H1 (cell line): ENCODE measurements around the gene TOMM7. TPM values are rescaled to one million over a fixed set of nuclear protein-coding genes. Genes with fewer than 3 reads are reported as not detected.

Experiments used
- CTCF ChIA-PET: fragments of 300-600 bp; sonication (Branson Sonifier 250); formaldehyde crosslinking; loops from one replicate; lab custom pipeline; 2021; ENCODE audit not compliant: partially characterized antibody; lab: Charles Lee
- POLR2A ChIA-PET: fragments of 300-600 bp; sonication (Branson Sonifier 250); formaldehyde crosslinking; loops from one replicate; lab custom pipeline; 2021; ENCODE audit warnings: inconsistent platforms; ENCODE audit not compliant: partially characterized antibody; lab: Charles Lee
- DNase-seq, 2 experiments: peaks; one replicate each; pipeline versions ENCODE4 v3.0.0 to v3.0.0-alpha.2; 2010 to 2022; ENCODE audit warnings: low spot score in 2 of 2, low read depth in 1 of 2, mixed read lengths in 1 of 2
- FAIRE-seq: peaks from 2 replicates; lab custom pipeline; 2011; peaks lifted over from hg19 to GRCh38; lab: Jason Lieb, UNC
- H2AFZ ChIP-seq: 2 replicates; pipeline ENCODE4 v1.8.1; 2012; ENCODE audit warnings: low read length, inconsistent platforms
- H2AK5ac ChIP-seq: 2 replicates; pipeline ENCODE4 v1.6.1; 2013; ENCODE audit warnings: low read depth, low read length
- H2BK120ac ChIP-seq: replicated peaks from 2 replicates; pipeline ENCODE3; 2013; ENCODE audit warnings: low read depth, low read length, inconsistent platforms
- H2BK12ac ChIP-seq: 2 replicates; pipeline ENCODE4 v1.6.1; 2013; ENCODE audit warnings: low read depth, low read length
- H2BK15ac ChIP-seq: 2 replicates; pipeline ENCODE4 v1.6.1; 2013; ENCODE audit warnings: low read length
- H2BK20ac ChIP-seq: 2 replicates; pipeline ENCODE4 v1.6.1; 2013; ENCODE audit warnings: low read length
- H2BK5ac ChIP-seq: 2 replicates; pipeline ENCODE4 v1.6.1; 2013; ENCODE audit warnings: low read depth, low read length
- H3K14ac ChIP-seq: 2 replicates; pipeline ENCODE4 v1.6.1; 2013; ENCODE audit warnings: inconsistent platforms; ENCODE audit not compliant: insufficient read length
- H3K18ac ChIP-seq: 2 replicates; pipeline ENCODE4 v1.6.1; 2013; ENCODE audit warnings: low read length; ENCODE audit errors: extremely low read depth
- H3K23ac ChIP-seq: 2 replicates; pipeline ENCODE4 v1.6.1; 2013; ENCODE audit warnings: inconsistent platforms; ENCODE audit not compliant: insufficient read length
- H3K23me2 ChIP-seq: 2 replicates; pipeline ENCODE4 v1.6.1; 2013; ENCODE audit warnings: low read depth, low read length
- H3K27ac ChIP-seq: 2 replicates; pipeline ENCODE4 v1.6.1; 2011; ENCODE audit warnings: low read depth, low read length, inconsistent platforms
- H3K27me3 ChIP-seq, 4 experiments: replicated peaks in 1 of 4; 1 replicate in 1 of 4; 2 replicates in 3 of 4; pipeline versions ENCODE4 v1.6.1 to v1.8.1; 2011 to 2013; ENCODE audit warnings: low read length in 3 of 4, mild to moderate bottlenecking in 3 of 4, inconsistent platforms in 2 of 4, mixed read lengths in 2 of 4, moderate library complexity in 1 of 4; ENCODE audit not compliant: control insufficient read depth in 3 of 4, insufficient read depth in 3 of 4; ENCODE audit errors: extremely low read depth in 1 of 4
- H3K36me3 ChIP-seq, 4 experiments: 2 replicates each; pipeline versions ENCODE4 v1.6.1 to v1.8.1; 2011 to 2013; ENCODE audit warnings: mild to moderate bottlenecking in 4 of 4, low read length in 3 of 4, moderate library complexity in 2 of 4, control low read depth in 1 of 4, inconsistent platforms in 1 of 4; ENCODE audit not compliant: insufficient read depth in 4 of 4, control insufficient read depth in 2 of 4
- H3K4ac ChIP-seq: replicated peaks from 2 replicates; pipeline ENCODE3; 2013; ENCODE audit warnings: low read length, low read depth, mixed read lengths, inconsistent platforms; ENCODE audit not compliant: insufficient read length
- H3K4me1 ChIP-seq, 4 experiments: replicated peaks in 1 of 4; 1 replicate in 1 of 4; 2 replicates in 3 of 4; pipeline versions ENCODE4 v1.6.1 to v1.8.1; 2011 to 2013; ENCODE audit warnings: low read length in 3 of 4, inconsistent platforms in 2 of 4, mixed read lengths in 1 of 4; ENCODE audit not compliant: insufficient read depth in 4 of 4, control insufficient read depth in 3 of 4
- H3K4me2 ChIP-seq, 2 experiments: 2 replicates each; pipeline versions ENCODE4 v1.6.1 to v1.8.1; 2011 to 2013; ENCODE audit warnings: low read depth in 2 of 2, low read length in 2 of 2, control low read depth in 1 of 2, inconsistent platforms in 1 of 2, mild to moderate bottlenecking in 1 of 2; ENCODE audit not compliant: insufficient read depth in 1 of 2
- H3K4me3 ChIP-seq, 4 experiments: fragments of 200-600, 300-600 bp in 1 of 4; sonication (generic), shearing (Covaris generic), sonication (Bioruptor Twin) in 1 of 4; 2 replicates each; pipeline versions ENCODE4 v1.5.1 to v1.8.1; 2011 to 2016; ENCODE audit warnings: low read length in 4 of 4, low read depth in 3 of 4, control low read depth in 2 of 4, inconsistent platforms in 2 of 4, mild to moderate bottlenecking in 2 of 4, mixed read lengths in 1 of 4, moderate library complexity in 1 of 4; ENCODE audit not compliant: insufficient read depth in 2 of 4; ENCODE audit errors: extremely low read depth in 1 of 4
- H3K56ac ChIP-seq: replicated peaks from 2 replicates; pipeline ENCODE3; 2013; ENCODE audit warnings: low read depth, mild to moderate bottlenecking, mixed read lengths, low read length, inconsistent platforms; ENCODE audit not compliant: insufficient read length
- H3K79me1 ChIP-seq: 2 replicates; pipeline ENCODE4 v1.6.1; 2013; ENCODE audit warnings: low read depth, low read length, control low read depth
- H3K79me2 ChIP-seq, 2 experiments: 2 replicates each; pipeline versions ENCODE4 v1.6.1 to v1.8.1; 2012 to 2013; ENCODE audit warnings: low read length in 2 of 2, mild to moderate bottlenecking in 2 of 2, inconsistent platforms in 1 of 2; ENCODE audit not compliant: insufficient read depth in 2 of 2, control insufficient read depth in 1 of 2
- H3K9ac ChIP-seq, 4 experiments: replicated peaks in 1 of 4; 1 replicate in 1 of 4; 2 replicates in 3 of 4; pipeline versions ENCODE4 v1.6.1 to v1.8.1; 2011 to 2013; ENCODE audit warnings: low read depth in 3 of 4, low read length in 3 of 4, control low read depth in 2 of 4, mild to moderate bottlenecking in 2 of 4, moderate library complexity in 2 of 4, inconsistent platforms in 1 of 4; ENCODE audit errors: extremely low read depth in 1 of 4
- H3K9me3 ChIP-seq, 2 experiments: 2 replicates each; pipeline versions ENCODE4 v1.6.1 to v1.8.1; 2012 to 2013; ENCODE audit warnings: mild to moderate bottlenecking in 2 of 2, moderate library complexity in 2 of 2, control low read depth in 1 of 2, inconsistent platforms in 1 of 2, low read depth in 1 of 2, low read length in 1 of 2, mixed read lengths in 1 of 2; ENCODE audit not compliant: insufficient read depth in 2 of 2
- H4K20me1 ChIP-seq, 2 experiments: replicated peaks in 1 of 2; 2 replicates each; pipeline versions ENCODE3 to v1.8.1; 2011 to 2013; ENCODE audit warnings: inconsistent platforms in 2 of 2, low read length in 2 of 2, mild to moderate bottlenecking in 1 of 2; ENCODE audit not compliant: insufficient read depth in 2 of 2, control insufficient read depth in 1 of 2
- H4K5ac ChIP-seq: 2 replicates; pipeline ENCODE4 v1.6.1; 2013; ENCODE audit warnings: low read length, low read depth, mixed read lengths, inconsistent platforms; ENCODE audit not compliant: insufficient read length
- H4K8ac ChIP-seq: 2 replicates; pipeline ENCODE4 v1.8.0; 2013; ENCODE audit warnings: mild to moderate bottlenecking, moderate library complexity, low read length, inconsistent platforms; ENCODE audit not compliant: insufficient read depth; ENCODE audit errors: extremely low read depth
- H4K91ac ChIP-seq: replicated peaks from 2 replicates; pipeline ENCODE3; 2013; ENCODE audit warnings: low read length, mixed read lengths, inconsistent platforms; ENCODE audit not compliant: insufficient read length
- ATF3 ChIP-seq: IDR thresholded peaks from 2 replicates; pipeline ENCODE4 v1.6.1; 2011; ENCODE audit warnings: low read depth, mild to moderate bottlenecking, low read length; ENCODE audit not compliant: insufficient read depth
- CHD1 ChIP-seq: IDR thresholded peaks from 2 replicates; pipeline ENCODE4 v1.6.1; 2012; ENCODE audit warnings: low read depth, low read length, improper control_type of control experiment
- CREB1 ChIP-seq: IDR thresholded peaks from 2 replicates; pipeline ENCODE4 v1.6.1; 2012; ENCODE audit warnings: inconsistent platforms
- EP300 ChIP-seq, 2 experiments: IDR thresholded peaks; 1 replicate in 1 of 2; 2 replicates in 1 of 2; pipeline ENCODE4 v1.6.1; 2011 to 2012; ENCODE audit warnings: low read depth in 2 of 2, low read length in 2 of 2, mild to moderate bottlenecking in 2 of 2, borderline replicate concordance in 1 of 2, inconsistent platforms in 1 of 2, moderate library complexity in 1 of 2
- MAFK ChIP-seq: IDR thresholded peaks from 2 replicates; pipeline ENCODE4 v1.6.1; 2012; ENCODE audit warnings: low read depth, mild to moderate bottlenecking, improper control_type of control experiment, low read length
- NRF1 ChIP-seq: IDR thresholded peaks from 2 replicates; pipeline ENCODE4 v1.6.1; 2011; ENCODE audit warnings: mild to moderate bottlenecking, low read depth, low read length, improper control_type of control experiment
- RNF2 ChIP-seq: fragments of 200-900, 300-1000 bp; sonication (generic); IDR thresholded peaks from 2 replicates; pipeline ENCODE4 v1.7.1; 2016; ENCODE audit warnings: borderline replicate concordance, low read depth, mild to moderate bottlenecking, antibody characterized with exemption, low read length; ENCODE audit not compliant: poor library complexity, severe bottlenecking; ENCODE audit errors: missing control alignments
- SRF ChIP-seq: IDR thresholded peaks from 2 replicates; pipeline ENCODE4 v1.6.1; 2011; ENCODE audit warnings: mild to moderate bottlenecking, low read depth, low read length, moderate library complexity
- TAF1 ChIP-seq: IDR thresholded peaks from 2 replicates; pipeline ENCODE4 v1.6.1; 2011; ENCODE audit warnings: mild to moderate bottlenecking, low read depth, low read length
- YY1 ChIP-seq: IDR thresholded peaks from 2 replicates; pipeline ENCODE4 v1.6.1; 2011; ENCODE audit warnings: low read depth, mild to moderate bottlenecking, low read length
- WGBS, 2 experiments: shearing (Covaris generic) in 1 of 2; methylation state at CpG; one replicate each; pipeline versions ENCODE4 v1.1.6 to v1.1.7; 2013 to 2015; ENCODE audit warnings: low lambda C conversion rate in 2 of 2, mixed read lengths in 2 of 2, inconsistent platforms in 1 of 2, low coverage in 1 of 2, missing lambda C conversion rate in 1 of 2; ENCODE audit not compliant: insufficient replicate concordance in 2 of 2, insufficient coverage in 1 of 2, insufficient read length in 1 of 2; ENCODE audit errors: extremely low coverage in 1 of 2, missing lambda C conversion rate in 1 of 2; 5-methylcytosine and 5-hydroxymethylcytosine counted together
- polyA plus RNA-seq, 7 experiments: library from polyadenylated mRNA; depleted of rRNA in 3 of 7; stranded (reverse) in 5 of 7; unstranded in 2 of 7; fragments of >200 nt in 5 of 7; fragments of 200-250 nt in 2 of 7; gene quantifications; 1 replicate in 5 of 7; 2 replicates in 1 of 7; 4 replicates in 1 of 7; pipeline versions ENCODE4 v1.2.1 to v1.2.3, GENCODE V29; 2011 to 2013; ENCODE audit warnings: missing spikeins in 2 of 7, mixed read lengths in 2 of 7
- total RNA-seq: library from RNA; stranded (reverse); fragmentation: NEBNext Ultra II Directional; extraction: Animal tissue kit (Norgen Biotek cat#: 25700); gene quantifications from 2 replicates; pipeline ENCODE4 v1.2.1, GENCODE V29; 2021
- TF ChIP-seq, protein P1 (sequence below): IDR thresholded peaks from 2 replicates; pipeline ENCODE4 v1.6.1; 2012; ENCODE audit warnings: inconsistent platforms

The TOMM7 gene
- total and polyA plus RNA-seq, 2 of the 8 experiments (the other 6 are each of a cell fraction or from before 2014, with no cell fraction given), result 389 to 508 TPM

DNA sequence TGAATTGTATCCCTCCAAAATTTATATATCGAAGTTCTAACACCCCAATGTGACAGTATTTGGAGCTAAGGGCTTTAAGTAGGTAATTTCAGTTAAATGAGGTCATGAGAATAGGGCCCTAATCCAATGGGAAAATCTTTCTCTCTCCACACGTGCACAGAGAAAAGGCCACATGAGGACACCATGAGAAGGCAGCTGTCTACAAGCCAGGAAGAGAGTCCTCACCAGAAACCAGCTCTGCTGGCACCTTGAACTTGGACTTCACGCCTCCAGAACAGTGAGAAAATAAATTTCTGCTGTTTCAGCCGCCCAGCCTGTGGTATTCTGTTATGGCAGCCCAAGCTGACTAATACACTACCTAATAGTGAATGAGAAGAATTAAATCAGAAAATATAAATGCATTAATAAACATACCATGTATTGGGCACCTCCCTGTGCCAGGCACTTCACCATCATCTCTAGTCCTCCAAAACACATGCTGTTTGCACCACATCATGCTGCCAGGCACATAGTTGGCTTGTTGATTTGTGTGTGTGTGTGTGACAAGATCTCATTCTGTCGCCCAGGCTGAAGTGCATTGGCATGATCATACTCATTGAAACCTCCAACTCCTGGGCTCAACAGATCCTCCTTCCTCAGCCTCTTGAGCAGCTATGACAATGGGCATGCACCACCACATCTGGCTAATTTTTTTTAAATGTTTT, 9.1 kb upstream of the TOMM7 start:
- H2BK5ac ChIP-seq, result no peak overlapping the region
- no peak overlapping the region for H3K4ac ChIP-seq
- H3K14ac ChIP-seq, result no peak overlapping the region
- no peak overlapping the region for H2BK120ac ChIP-seq
- no peak overlapping the region for H2BK15ac ChIP-seq
- H3K18ac ChIP-seq, result no peak overlapping the region
- ChIA-PET CTCF (interaction anchor here (0.9 to 1.5 kb wide), 3 partner anchors 7 to 224 kb away, joined by 3 read pairs; no protein-coding TSS in a partner anchor), POLR2A (interaction anchor here (1.3 to 1.6 kb wide), 3 partner anchors 11 to 28 kb away, joined by 4 to 5 read pairs (median 4); no protein-coding TSS in a partner anchor)
- no peak overlapping the region for H3K27ac ChIP-seq
- no peak overlapping the region for H3K56ac ChIP-seq
- FAIRE-seq (no peak), DNase-seq (no peak)
- no peak overlapping the region for H3K4me3 ChIP-seq
- no peaks in the 10 kb centered on the region for H3K79me2 ChIP-seq
- no peaks in the 10 kb centered on the region for H3K9me3 ChIP-seq
- H2AFZ ChIP-seq, result no peak overlapping the region
- H3K4me1 ChIP-seq, result no peaks in the 10 kb centered on the region
- no peak overlapping the region for H2BK20ac ChIP-seq
- H2AK5ac ChIP-seq, result no peak overlapping the region
- H4K91ac ChIP-seq, result no peak overlapping the region
- WGBS, 2 experiments, result 90% methylated on average over 5 of the region's 5 CpGs; no CpG with 5 or more reads in 1 of the 2 experiments
- no peaks in the 10 kb centered on the region for H3K23me2 ChIP-seq
- no peaks in the 10 kb centered on the region for H3K36me3 ChIP-seq
- no peak overlapping the region for H2BK12ac ChIP-seq
- H3K9ac ChIP-seq, result no peak overlapping the region
- H3K4me2 ChIP-seq, result no peak overlapping the region
- H3K23ac ChIP-seq, result no peak overlapping the region
- no peaks in the 10 kb centered on the region; a peak in 1 of 7 replicates for H3K27me3 ChIP-seq
- H3K79me1 ChIP-seq, result no peaks in the 10 kb centered on the region
- H4K8ac ChIP-seq, result no peak overlapping the region
- H4K20me1 ChIP-seq, result no peaks in the 10 kb centered on the region
- no peak overlapping the region for H4K5ac ChIP-seq
- TF ChIP-seq MAFK (no peak), TAF1 (no peak), ATF3 (no peak), CHD1 (no peak), NRF1 (no peak), YY1 (no peak), RNF2 (no peak), EP300 (IDR thresholded peaks at IDR 0.05; ENCODE audit: borderline replicate concordance in 1 of 2, low read depth in 2 of 2, low read length in 2 of 2) (no peak), SRF (no peak), CREB1 (no peak)
- TF ChIP-seq, protein P1, sequence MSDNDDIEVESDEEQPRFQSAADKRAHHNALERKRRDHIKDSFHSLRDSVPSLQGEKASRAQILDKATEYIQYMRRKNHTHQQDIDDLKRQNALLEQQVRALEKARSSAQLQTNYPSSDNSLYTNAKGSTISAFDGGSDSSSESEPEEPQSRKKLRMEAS, result no peak
